ENCODE data around the gene EME1. TPM values are rescaled to one million over a fixed set of nuclear protein-coding genes. Genes with fewer than 3 reads are reported as not detected.

Gene EME1
- total and polyA plus RNA-seq, 2 experiments from 2014 or later: 14.4 to 15.9 TPM

GRCh38 chr17:50356892-50357510 is 16.0 kb upstream of the EME1 start:
- no peak for DNase-seq (ENCODE audit: low spot score)
- Histone ChIP-seq H3K4me2 (no peak overlapping the region), H3K27ac (ENCODE audit: low read depth) (no peak overlapping the region), H3K27me3 (ENCODE audit: insufficient read depth) (no peaks in the 10 kb centered on the region), H4K20me1 (replicated peaks; ENCODE audit: insufficient read depth) (no peaks in the 10 kb centered on the region), H3K4me3 (no peak overlapping the region), H2AFZ (no peak overlapping the region), H3K36me3 (ENCODE audit: insufficient read depth) (no peaks in the 10 kb centered on the region), H3K79me2 (replicated peaks; ENCODE audit: insufficient read depth) (no peaks in the 10 kb centered on the region), H3K9me2 (ENCODE audit: insufficient read depth) (no peaks in the 10 kb centered on the region), H3K4me1 (ENCODE audit: insufficient read depth) (no peaks in the 10 kb centered on the region), H3F3A (replicated peaks; ENCODE audit: low read depth) (no peaks in the 10 kb centered on the region)
- Mint-ChIP-seq H3K36me3 (ENCODE audit: low read depth) (peaks cover 53% of the 10 kb centered on the region), H3K4me3 (no peak overlapping the region), H3K4me1 (peaks cover 2% of the 10 kb centered on the region), H3K9me3 (no peaks in the 10 kb centered on the region), H3K27me3 (ENCODE audit: insufficient read depth, low read depth, poor library complexity) (peaks cover 6% of the 10 kb centered on the region), H3K27ac (no peak overlapping the region)
- ATAC-seq: no peak
- TF ChIP-seq EZH2phosphoT487 (IDR thresholded peaks at IDR 0.05; ENCODE audit: unreplicated experiment) (no peak), STAT1 (IDR thresholded peaks at IDR 0.05; ENCODE audit: unreplicated experiment) (no peak), CREB1 (CRISPR knock-in tag; IDR thresholded peaks at IDR 0.05; ENCODE audit: low read depth) (no peak), ZNF462 (CRISPR knock-in tag; IDR thresholded peaks at IDR 0.05) (no peak), CTCF (conservative IDR thresholded peaks at IDR 0.05; ENCODE audit: low read depth in 2 of 2) (no peak)
